ENCODE results near the gene ENOX1. TPM values are rescaled to one million over a fixed set of nuclear protein-coding genes. Genes with fewer than 3 reads are reported as not detected.

The ENOX1 gene
- polyA plus RNA-seq, 1 donor, result 3.0 TPM

DNA sequence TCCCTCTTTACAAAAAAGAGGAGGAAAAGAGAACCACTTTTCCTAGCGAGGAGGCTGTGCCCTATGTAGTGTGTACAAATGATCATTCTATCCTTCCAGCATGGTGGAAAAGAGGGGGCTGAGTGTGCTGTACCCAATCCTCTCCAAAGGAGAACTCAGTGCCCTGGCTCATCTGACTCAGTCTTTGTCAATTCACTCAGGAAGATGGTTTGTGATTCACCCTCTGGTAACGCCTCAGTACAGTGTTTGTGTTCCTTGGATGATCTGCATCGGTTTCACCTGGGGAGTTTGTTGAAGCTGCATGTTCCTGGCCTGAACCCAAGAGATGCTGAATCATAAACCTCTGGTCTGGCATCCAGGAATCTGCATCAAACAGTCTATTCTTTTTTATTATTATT is 18.3 kb upstream of the ENOX1 start:
- WGBS (ENCODE audit: insufficient coverage, low lambda C conversion rate), result 40% methylated on average over 1 of the region's 3 CpGs
- Histone ChIP-seq H3K27me3 (ENCODE audit: control insufficient read depth, insufficient read depth, low read length) (no peaks in the 10 kb centered on the region), H3K36me3 (ENCODE audit: control insufficient read depth, insufficient read depth, low read length) (no peaks in the 10 kb centered on the region), H3K4me1 (ENCODE audit: control insufficient read depth, insufficient read depth, low read length) (no peaks in the 10 kb centered on the region), H3K9me3 (ENCODE audit: control insufficient read depth, low read depth, low read length) (no peaks in the 10 kb centered on the region), H3K27ac (ENCODE audit: low read length) (no peak overlapping the region), H3K4me3 (ENCODE audit: low read length) (no peak overlapping the region)
- no peak for DNase-seq

DNA sequence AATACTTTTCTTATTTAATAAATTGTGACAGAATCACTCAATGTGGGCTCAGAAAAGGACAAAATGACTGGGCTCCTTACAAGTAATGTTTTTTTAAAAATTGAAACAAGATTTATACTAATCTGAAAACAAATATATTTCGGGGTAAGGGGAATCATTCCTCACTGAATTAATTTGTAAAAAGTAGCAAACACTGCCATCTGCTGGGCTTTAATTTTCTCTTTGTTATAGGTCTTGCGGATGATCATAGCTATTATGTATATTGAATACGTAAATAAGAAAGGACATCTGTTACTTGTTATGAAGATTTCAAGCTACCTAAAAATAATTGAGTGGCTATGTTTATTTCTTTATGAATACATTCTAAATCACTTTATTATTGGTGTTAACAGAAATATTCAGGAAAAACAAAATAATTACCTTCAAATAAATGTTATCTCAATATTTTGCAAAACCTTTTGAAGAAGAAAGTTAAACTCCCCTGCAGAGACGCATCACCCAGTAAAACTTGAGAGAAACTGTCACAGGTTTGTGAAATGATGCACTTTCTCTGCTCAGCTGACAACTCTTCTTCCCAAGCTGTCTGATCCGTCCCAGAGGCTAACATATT is 17.8 kb upstream of the ENOX1 start:
- no peaks in the 10 kb centered on the region for H3K36me3 ChIP-seq (ENCODE audit: control insufficient read depth, insufficient read depth, low read length)
- no peak overlapping the region for H3K27ac ChIP-seq (ENCODE audit: low read length)
- no peaks in the 10 kb centered on the region for H3K27me3 ChIP-seq (ENCODE audit: control insufficient read depth, insufficient read depth, low read length)
- H3K4me3 ChIP-seq (ENCODE audit: low read length), result no peak overlapping the region
- H3K9me3 ChIP-seq (ENCODE audit: control insufficient read depth, low read depth, low read length), result no peaks in the 10 kb centered on the region
- 0% methylated on average over 1 of the region's 5 CpGs for WGBS (ENCODE audit: insufficient coverage, low lambda C conversion rate)
- peak; percentile 20 to 33 for DNase-seq
- no peaks in the 10 kb centered on the region for H3K4me1 ChIP-seq (ENCODE audit: control insufficient read depth, insufficient read depth, low read length)

DNA sequence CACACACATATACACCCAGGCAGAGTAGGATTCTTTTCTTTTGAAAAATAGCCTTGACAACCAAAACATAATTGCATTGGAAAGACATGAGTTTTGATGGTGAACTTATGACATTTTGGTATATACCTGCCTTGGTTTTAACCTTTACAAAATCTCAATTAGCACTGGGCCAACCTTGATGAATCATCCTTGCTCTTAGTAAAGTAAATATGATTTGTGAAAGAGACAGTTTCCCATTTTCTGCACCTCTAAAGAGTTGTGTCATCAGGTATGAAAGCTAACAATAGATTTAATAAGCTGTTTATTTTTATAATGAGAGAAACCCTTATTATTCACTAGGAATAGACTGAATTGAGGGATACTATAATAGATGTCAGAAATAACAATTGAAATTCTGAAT is 15.7 kb upstream of the ENOX1 start:
- no peak overlapping the region for H3K4me3 ChIP-seq (ENCODE audit: low read length)
- DNase-seq, result no peak
- H3K4me1 ChIP-seq (ENCODE audit: control insufficient read depth, insufficient read depth, low read length), result no peaks in the 10 kb centered on the region
- H3K9me3 ChIP-seq (ENCODE audit: control insufficient read depth, low read depth, low read length), result no peaks in the 10 kb centered on the region
- no peaks in the 10 kb centered on the region for H3K36me3 ChIP-seq (ENCODE audit: control insufficient read depth, insufficient read depth, low read length)
- H3K27me3 ChIP-seq (ENCODE audit: control insufficient read depth, insufficient read depth, low read length), result no peaks in the 10 kb centered on the region
- H3K27ac ChIP-seq (ENCODE audit: low read length), result no peak overlapping the region

DNA sequence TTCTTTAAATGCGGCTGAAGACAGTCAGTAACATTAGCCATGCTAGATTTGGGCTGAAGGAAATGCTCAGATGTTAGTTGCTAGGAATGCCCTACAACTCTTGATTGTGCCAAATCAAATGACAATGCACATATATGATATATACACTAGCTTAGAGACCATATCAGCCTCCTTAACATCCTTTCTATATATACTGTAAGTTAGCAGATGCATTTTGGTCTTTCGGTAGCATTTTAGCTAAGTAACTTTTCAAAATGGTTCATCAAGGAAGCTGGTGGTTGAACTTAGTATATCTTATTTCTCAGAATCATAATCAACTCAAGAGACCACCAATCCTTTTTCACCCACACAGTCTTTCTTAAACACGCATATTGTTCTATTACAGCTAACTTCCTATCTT is 14.1 kb upstream of the ENOX1 start:
- 71% methylated on average over 3 of the region's 3 CpGs for WGBS (ENCODE audit: insufficient coverage, low lambda C conversion rate)
- Histone ChIP-seq H3K27ac (ENCODE audit: low read length) (no peak overlapping the region), H3K36me3 (ENCODE audit: control insufficient read depth, insufficient read depth, low read length) (no peaks in the 10 kb centered on the region), H3K4me1 (ENCODE audit: control insufficient read depth, insufficient read depth, low read length) (no peaks in the 10 kb centered on the region), H3K4me3 (ENCODE audit: low read length) (no peak overlapping the region), H3K27me3 (ENCODE audit: control insufficient read depth, insufficient read depth, low read length) (no peaks in the 10 kb centered on the region), H3K9me3 (ENCODE audit: control insufficient read depth, low read depth, low read length) (no peaks in the 10 kb centered on the region)
- no peak for DNase-seq

DNA sequence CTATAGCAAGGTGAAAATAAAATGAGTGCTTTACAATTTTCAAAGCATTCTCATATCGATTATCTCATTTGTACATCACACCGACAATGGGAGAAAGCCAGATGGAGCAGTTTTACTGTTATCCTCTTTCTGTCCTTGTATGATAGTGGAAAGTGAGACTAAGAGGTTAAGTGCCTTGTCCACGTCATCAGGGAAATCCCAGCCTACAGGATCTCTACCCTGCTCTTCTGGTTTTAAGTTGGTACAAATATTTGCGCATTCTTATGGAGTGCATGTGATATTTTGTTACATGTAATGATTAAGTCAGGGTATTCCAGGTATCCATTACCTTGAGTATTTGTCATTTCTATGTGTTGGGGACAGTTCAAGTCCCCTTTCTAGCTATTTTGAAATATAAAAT is 12.4 kb upstream of the ENOX1 start:
- H3K9me3 ChIP-seq (ENCODE audit: control insufficient read depth, low read depth, low read length), result no peaks in the 10 kb centered on the region
- DNase-seq, result no peak
- no peak overlapping the region for H3K27ac ChIP-seq (ENCODE audit: low read length)
- WGBS (ENCODE audit: insufficient coverage, low lambda C conversion rate), result no CpG with 5 or more reads among the region's 4 CpGs
- H3K4me3 ChIP-seq (ENCODE audit: low read length), result no peak overlapping the region
- no peaks in the 10 kb centered on the region for H3K4me1 ChIP-seq (ENCODE audit: control insufficient read depth, insufficient read depth, low read length)
- H3K27me3 ChIP-seq (ENCODE audit: control insufficient read depth, insufficient read depth, low read length), result no peaks in the 10 kb centered on the region
- H3K36me3 ChIP-seq (ENCODE audit: control insufficient read depth, insufficient read depth, low read length), result no peaks in the 10 kb centered on the region

DNA sequence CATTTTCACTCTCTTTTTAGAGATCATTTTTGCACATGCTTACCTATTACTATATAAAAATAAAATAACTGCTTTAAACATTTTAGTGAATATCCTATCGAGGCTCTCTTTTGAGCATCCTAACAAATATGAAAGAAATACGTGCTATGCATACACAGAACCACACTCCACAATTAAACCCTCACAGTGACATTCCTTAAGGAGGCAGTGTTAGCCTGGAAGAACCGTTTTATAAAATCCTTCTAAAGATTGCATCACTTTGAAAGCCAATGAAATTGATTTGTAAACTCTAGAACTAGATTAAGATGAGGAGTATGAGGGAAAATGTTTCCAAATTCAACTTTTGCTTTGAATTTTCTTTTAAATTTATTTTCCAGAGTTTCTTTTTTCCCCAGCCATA is 11.1 kb upstream of the ENOX1 start:
- H3K4me1 ChIP-seq (ENCODE audit: control insufficient read depth, insufficient read depth, low read length), result no peaks in the 10 kb centered on the region
- H3K9me3 ChIP-seq (ENCODE audit: control insufficient read depth, low read depth, low read length), result no peaks in the 10 kb centered on the region
- DNase-seq, result no peak
- H3K27me3 ChIP-seq (ENCODE audit: control insufficient read depth, insufficient read depth, low read length), result no peaks in the 10 kb centered on the region
- WGBS (ENCODE audit: insufficient coverage, low lambda C conversion rate), result 17% methylated on average over 1 of the region's 3 CpGs
- no peak overlapping the region for H3K27ac ChIP-seq (ENCODE audit: low read length)
- no peak overlapping the region for H3K4me3 ChIP-seq (ENCODE audit: low read length)
- no peaks in the 10 kb centered on the region for H3K36me3 ChIP-seq (ENCODE audit: control insufficient read depth, insufficient read depth, low read length)

DNA sequence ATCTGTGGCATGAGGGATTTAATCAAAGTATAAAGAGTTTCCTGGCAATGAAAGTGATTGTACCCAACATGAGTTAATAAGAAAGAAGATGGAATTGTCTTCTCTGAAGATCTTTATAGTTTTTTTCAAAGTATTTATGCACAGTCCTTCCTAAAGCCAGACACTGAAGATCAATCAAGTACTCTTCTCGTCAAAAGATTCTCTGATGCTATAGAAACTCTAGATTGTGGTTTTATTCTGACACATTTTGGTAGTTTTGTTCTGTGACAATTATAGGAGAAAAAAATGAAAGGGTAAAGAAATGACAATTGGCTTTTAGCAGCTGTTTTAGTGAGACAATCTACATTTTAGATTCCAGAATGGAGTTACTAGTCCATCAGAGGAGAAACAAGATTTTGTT is 10.4 kb upstream of the ENOX1 start:
- H3K27me3 ChIP-seq (ENCODE audit: control insufficient read depth, insufficient read depth, low read length), result peaks cover 2% of the 10 kb centered on the region
- no peak overlapping the region for H3K27ac ChIP-seq (ENCODE audit: low read length)
- H3K4me3 ChIP-seq (ENCODE audit: low read length), result no peak overlapping the region
- DNase-seq, result no peak
- no peaks in the 10 kb centered on the region for H3K36me3 ChIP-seq (ENCODE audit: control insufficient read depth, insufficient read depth, low read length)
- no peaks in the 10 kb centered on the region for H3K4me1 ChIP-seq (ENCODE audit: control insufficient read depth, insufficient read depth, low read length)
- WGBS (ENCODE audit: insufficient coverage, low lambda C conversion rate), result no CpG with 5 or more reads among the region's 1 CpG
- H3K9me3 ChIP-seq (ENCODE audit: control insufficient read depth, low read depth, low read length), result no peaks in the 10 kb centered on the region

DNA sequence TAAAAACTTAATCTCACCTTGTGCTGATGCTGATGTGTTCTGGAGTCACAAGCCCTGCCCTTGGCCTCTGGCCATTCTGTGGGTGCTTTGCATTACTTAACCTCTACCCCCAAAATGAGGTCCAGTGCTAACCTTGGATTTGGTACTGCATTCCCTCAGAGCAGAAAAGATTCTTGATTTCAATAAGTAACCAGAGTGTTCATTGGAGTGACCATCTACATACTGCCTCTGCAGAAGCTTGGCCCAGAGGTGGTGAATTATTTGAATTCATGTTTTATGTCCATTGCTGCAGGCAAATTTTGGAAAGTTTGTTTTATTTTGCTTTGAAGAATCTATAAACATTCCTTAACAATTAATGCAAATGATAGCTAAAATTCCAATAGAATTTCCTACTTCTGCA is 7.6 kb upstream of the ENOX1 start:
- H3K36me3 ChIP-seq (ENCODE audit: control insufficient read depth, insufficient read depth, low read length), result no peaks in the 10 kb centered on the region

DNA sequence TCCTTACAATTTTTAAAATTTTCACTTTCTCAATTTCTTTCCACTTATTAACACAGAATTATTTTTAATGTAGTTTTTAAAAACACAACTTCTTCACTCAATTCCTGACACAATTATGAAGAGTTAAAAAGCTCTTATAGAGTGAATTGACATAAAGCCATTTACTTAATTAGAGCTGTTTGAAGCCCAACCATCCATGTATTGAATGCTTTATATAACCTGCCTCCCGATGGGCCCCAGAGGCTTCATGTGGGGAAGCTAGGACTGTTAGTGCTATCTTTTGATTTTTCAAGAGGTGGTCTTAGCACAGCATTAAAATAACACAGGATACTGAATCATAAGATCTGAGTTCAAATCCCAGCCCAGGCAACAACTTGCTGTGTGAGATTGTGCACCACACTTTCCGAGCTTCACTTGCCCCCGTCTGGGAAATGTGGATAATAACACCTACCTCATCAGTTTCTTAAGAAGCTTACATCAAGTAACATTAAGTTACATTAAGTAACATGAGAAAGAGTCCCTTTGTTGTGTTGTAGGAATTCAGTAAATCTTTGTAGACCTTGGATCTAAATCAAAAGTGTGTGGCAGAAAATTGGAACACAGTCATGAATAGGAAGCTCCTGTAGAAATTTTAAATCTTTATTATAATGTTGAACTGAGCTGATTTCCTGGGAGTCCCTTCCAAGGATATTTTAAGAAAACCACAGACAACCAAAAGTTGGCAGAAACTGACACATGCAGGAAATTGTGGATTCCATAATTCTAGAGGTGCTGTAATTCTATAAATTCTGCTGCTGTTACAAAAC is 5.5 kb upstream of the ENOX1 start:
- Histone ChIP-seq H3K4me3 (ENCODE audit: low read length) (no peak overlapping the region), H3K27ac (ENCODE audit: low read length) (no peak overlapping the region), H3K4me1 (ENCODE audit: control insufficient read depth, insufficient read depth, low read length) (no peaks in the 10 kb centered on the region), H3K9me3 (ENCODE audit: control insufficient read depth, low read depth, low read length) (no peaks in the 10 kb centered on the region), H3K36me3 (ENCODE audit: control insufficient read depth, insufficient read depth, low read length) (no peaks in the 10 kb centered on the region), H3K27me3 (ENCODE audit: control insufficient read depth, insufficient read depth, low read length) (peaks cover 23% of the 10 kb centered on the region)
- DNase-seq, result no peak
- WGBS (ENCODE audit: insufficient coverage, low lambda C conversion rate), result no CpG with 5 or more reads among the region's 3 CpGs

More for the DNA sequence above, 7.6 kb upstream of the ENOX1 start:
- Histone ChIP-seq H3K4me3 (ENCODE audit: low read length) (no peak overlapping the region), H3K27me3 (ENCODE audit: control insufficient read depth, insufficient read depth, low read length) (peaks cover 5% of the 10 kb centered on the region), H3K4me1 (ENCODE audit: control insufficient read depth, insufficient read depth, low read length) (no peaks in the 10 kb centered on the region), H3K27ac (ENCODE audit: low read length) (no peak overlapping the region), H3K9me3 (ENCODE audit: control insufficient read depth, low read depth, low read length) (no peaks in the 10 kb centered on the region)
- no peak for DNase-seq

DNA sequence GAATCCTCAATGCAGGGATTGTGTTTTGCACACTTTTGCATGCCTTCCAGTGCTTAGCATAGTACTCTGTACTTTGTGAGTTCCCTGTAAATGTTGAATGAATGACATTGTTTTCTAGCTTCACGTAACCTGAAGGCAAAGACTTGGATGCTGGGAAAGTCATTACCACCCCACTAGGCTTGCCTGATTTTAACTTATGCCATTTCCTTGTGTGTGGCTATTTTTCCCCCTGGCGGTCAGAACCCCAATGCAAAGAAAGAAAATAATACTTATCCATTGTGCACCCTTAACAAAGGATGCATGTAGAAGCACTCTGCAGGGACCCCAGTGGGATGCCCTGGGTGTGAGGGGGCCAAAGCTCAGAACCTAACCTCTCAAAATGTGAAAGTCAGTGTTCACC is 1.2 kb upstream of the ENOX1 start:
- H3K4me3 ChIP-seq (ENCODE audit: low read length), result no peak overlapping the region

DNA sequence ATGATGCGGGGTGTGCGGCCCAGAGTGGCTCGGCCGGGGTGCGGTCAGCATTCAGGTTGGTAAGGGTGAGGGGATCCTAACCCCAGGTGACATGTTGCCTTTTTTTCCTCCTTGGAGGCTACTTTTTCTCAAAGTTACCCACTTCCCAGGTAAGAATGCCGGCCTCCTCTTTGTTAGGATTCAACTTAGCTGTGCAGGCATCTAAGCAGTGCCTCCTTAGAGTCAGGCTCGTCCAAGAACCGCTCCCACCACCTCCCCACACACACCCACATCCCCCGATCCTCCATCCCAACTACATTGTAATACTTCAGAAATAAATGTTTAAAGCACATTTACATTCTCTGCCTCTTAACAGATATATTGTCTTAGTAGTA is 733 bp upstream of the ENOX1 start:
- WGBS (ENCODE audit: insufficient coverage, low lambda C conversion rate), result no CpG with 5 or more reads among the region's 9 CpGs
- no peaks in the 10 kb centered on the region for H3K36me3 ChIP-seq (ENCODE audit: control insufficient read depth, insufficient read depth, low read length)
- no peak for DNase-seq
- no peaks in the 10 kb centered on the region for H3K9me3 ChIP-seq (ENCODE audit: control insufficient read depth, low read depth, low read length)
- no peak overlapping the region for H3K27ac ChIP-seq (ENCODE audit: low read length)
- H3K4me1 ChIP-seq (ENCODE audit: control insufficient read depth, insufficient read depth, low read length), result no peaks in the 10 kb centered on the region
- peaks cover 43% of the 10 kb centered on the region for H3K27me3 ChIP-seq (ENCODE audit: control insufficient read depth, insufficient read depth, low read length)
- H3K4me3 ChIP-seq (ENCODE audit: low read length), result peak overlapping the region; percentile 48

More for the DNA sequence above, 1.2 kb upstream of the ENOX1 start:
- Histone ChIP-seq H3K9me3 (ENCODE audit: control insufficient read depth, low read depth, low read length) (no peaks in the 10 kb centered on the region), H3K27ac (ENCODE audit: low read length) (no peak overlapping the region), H3K27me3 (ENCODE audit: control insufficient read depth, insufficient read depth, low read length) (peaks cover 43% of the 10 kb centered on the region), H3K4me1 (ENCODE audit: control insufficient read depth, insufficient read depth, low read length) (no peaks in the 10 kb centered on the region), H3K36me3 (ENCODE audit: control insufficient read depth, insufficient read depth, low read length) (no peaks in the 10 kb centered on the region)
- DNase-seq, result no peak
- WGBS (ENCODE audit: insufficient coverage, low lambda C conversion rate), result no CpG with 5 or more reads among the region's 2 CpGs

Data from large intestine (tissue), 3 donors.